Hindlimb muscle (tissue), 1 donor: ENCODE results near the gene P2RX3. TPM values are rescaled to one million over a fixed set of nuclear protein-coding genes. Genes with fewer than 3 reads are reported as not detected.
"Not testable (repeated sequence)": the region's sequence is repeated elsewhere in the genome, so short reads cannot be mapped to it uniquely, and the experiment has no call there.

Experiments
- DNase-seq: peaks from one replicate; pipeline ENCODE4 v3.0.0-alpha.2; 2013
- polyA plus RNA-seq: library from polyadenylated mRNA; unstranded; fragments of 120-200 nt; gene quantifications from one replicate; pipeline ENCODE4 v1.2.1, GENCODE V29; 2013; ENCODE audit not compliant: insufficient read length

The P2RX3 gene
- polyA plus RNA-seq, 1 donor = 4.2 TPM

DNA sequence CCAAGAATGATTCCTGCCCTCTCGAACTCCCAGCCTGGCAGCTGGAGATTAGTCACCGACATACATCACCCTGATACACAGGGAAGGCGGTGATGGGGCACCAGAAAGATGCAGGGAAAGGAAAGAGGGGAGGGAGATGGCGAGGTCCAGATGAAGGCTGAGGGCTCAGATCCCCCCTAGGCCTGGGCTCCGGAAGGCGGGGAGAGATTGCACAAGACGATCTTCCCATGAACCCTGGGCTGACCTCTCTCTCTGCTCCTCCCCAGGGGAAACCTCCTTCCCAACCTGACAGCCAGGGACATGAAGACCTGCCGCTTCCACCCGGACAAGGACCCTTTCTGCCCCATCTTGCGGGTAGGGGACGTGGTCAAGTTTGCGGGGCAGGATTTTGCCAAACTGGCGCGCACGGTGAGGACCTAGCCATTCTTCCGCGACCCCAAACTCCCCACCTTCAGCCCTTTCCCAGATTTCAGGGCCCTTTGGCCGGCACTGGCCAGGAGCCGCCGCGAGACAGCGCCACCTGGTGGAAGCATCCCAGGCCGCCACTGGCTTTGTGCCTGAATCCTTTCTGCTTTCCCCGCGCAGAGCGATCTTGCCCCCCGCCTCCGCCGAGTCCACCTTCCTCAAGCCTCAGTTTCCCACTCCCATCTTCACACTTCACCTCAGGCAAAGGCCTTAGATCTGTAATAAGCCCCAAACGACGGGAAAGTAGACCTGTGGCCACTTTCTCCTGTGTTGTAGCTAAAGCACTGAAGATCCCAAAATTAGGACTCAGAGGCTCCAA lies 11.5 kb downstream of the P2RX3 start:
- peak; percentile 60 for DNase-seq

DNA sequence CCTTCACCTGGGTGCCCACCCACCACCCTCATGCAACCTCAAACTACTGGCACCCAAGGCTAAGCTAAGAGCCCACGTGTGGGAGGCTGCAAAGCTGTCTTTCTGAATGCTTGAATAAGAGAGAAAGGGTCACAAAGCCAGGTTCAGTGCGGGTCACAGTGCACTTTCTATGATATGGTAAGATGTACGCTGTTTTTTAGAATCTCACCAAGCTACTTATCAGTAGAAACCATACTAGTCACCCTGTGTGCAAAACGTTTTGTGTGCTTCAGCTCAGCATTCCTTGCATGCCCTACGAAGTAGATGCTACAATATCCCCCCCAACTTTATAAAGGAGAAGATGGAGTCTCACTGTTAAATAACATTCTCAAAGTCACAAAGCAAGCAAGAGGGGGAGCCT lies 14.9 kb downstream of the P2RX3 start:
- DNase-seq = no peak

DNA sequence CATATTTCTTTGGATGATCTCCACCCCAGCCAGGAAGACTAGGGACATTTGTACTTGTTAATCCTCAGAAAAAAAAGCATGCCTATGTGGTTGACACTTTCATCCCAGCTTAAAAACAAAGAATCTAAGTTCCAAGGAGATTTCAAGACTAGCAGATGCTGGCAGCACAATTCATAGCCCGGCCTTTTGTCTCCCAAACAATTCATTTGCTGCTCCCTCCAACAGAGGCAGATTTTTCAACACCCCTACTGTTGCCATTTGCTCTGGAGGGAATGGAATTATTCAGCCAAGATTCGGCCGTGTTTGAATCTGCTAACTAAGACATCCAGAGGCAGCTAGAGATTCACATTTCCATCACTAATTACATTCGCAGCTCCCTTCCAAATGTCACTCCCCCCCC lies 15.3 kb downstream of the P2RX3 start:
- DNase-seq = no peak

DNA sequence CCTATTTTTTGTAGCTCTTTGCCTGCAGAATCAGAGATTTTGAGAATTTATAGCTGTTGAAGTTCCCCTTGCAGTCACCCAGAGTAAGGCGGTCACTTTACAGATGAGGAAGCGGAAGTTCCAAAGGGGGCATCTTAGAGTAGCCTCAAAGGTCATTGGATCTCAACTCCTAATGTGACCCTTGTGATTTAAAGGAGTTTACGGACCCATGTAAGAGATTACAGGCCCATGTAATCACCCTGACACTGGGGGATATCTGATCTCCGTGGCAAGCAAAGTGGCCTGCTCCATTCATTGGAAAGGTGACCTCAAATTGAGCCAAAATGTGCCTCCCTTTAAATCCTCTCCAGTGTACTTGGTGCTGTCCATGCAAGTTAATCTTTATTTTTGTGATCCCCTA lies 15.7 kb downstream of the P2RX3 start:
- DNase-seq = no peak

DNA sequence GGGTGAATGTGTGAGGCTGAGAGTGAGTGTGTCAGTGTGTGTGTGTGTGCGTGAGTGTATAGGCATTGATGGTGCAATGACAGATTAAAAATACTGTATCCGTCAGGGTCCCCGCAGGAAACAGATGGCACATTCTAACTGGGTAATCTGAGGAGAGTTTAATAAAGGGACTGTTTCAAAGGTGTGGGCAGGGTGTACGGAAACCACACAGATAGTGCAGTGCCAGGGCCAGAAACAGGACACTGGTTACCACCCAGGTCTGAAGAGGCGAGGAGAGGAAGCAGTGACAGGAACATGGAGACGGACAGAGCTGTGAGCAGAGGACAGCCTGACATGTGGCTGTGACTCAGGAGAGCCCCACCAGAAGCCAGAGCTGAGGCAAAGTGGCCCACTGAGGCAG lies 16.5 kb downstream of the P2RX3 start:
- DNase-seq = no peak

DNA sequence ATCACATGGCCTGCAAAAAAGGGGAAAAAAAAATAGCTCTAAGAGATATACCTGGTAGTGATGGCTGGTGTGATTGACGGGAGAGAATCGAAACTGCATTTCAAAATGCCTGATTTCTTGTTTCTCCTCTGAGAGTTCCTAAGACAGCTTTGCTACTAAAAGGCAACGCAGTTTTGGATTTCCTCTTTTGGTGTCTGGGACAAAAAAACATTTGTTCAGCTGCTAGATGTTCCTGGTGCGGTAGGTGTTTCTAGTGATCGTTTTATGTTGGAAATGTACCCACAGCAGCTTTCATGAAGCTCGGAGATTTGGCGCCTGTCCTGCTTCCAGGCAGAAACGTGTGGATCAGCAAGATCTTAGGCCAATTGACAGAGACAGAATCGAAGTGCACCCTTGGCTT lies 18.1 kb downstream of the P2RX3 start:
- no peak for DNase-seq

DNA sequence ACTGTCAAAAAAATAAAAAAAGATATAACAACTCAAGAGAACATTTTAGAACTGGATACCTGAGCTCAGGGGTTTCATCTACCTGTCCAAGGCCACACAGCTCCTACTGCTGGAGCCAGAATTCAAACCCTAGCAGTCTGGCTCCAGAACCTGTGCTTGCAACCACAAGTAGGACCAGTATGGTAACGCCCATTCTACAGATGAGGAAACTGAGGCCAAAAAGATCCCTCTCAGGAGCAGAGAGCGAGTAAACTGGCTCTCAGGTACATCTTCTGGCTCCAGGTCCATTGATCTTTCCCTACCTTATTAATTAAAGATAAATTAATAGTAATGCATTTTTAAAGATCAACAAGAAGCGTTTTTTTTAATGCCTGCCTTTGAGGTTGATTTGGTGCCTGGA lies 19.2 kb downstream of the P2RX3 start:
- DNase-seq = no peak

DNA sequence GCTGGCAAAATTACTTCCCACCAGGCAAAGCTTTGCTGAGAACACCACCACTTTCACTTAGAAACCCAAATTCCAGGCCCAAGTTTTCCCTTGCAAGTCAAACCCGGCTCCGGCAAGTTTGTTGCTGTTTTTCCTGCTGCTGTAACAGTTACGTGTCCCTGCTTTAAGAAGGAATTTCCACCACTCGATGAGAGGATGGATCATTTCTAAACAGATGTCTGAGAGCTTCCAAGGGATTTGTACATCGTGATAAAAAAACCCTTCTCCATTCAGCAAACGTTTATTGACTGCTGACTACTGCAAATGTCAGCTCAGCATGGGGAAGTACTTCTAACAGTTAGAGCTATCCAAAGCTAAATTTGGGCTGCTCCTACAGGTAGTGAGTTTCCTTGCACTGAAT lies 19.7 kb downstream of the P2RX3 start:
- DNase-seq = peak; percentile 34

DNA sequence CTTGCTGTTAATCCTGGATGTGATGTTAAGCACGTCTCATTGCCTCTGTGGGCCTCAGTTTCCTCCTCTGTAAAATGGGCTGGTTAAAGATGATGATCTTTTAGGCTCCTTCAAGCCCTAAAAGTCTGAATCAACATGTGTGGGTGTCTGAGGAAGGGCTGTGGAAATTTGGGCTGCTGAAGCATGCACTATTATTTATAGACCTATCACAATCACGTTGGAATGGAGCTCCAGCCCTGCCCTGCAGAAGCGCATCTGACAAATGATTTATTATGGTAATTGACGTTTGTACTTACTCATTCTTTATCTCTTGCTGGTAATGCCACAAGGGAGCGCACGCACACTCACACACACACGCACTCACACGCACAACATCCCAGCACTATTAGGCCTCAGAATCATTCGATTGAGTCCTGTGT lies 20.4 kb downstream of the P2RX3 start:
- DNase-seq = no peak

DNA sequence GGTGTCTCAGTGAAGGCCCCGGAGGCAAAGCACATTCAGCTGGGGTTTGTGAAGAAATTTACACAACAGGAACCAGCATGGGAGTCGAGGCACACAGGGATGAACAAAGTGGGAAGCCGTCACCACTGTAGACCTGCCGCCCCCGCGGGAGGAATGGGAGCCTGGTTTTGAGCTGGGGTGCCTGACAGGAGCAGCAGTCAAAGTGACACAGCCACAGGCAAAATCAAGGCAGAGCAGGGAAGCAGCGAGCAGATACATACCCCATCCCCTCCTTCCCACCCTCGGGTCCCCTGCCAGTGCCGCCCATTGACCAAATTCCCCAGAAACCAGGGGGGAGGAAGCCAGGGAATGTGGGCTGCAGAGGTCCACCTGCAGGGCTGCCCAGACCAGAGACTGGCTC lies 20.8 kb downstream of the P2RX3 start:
- no peak for DNase-seq

DNA sequence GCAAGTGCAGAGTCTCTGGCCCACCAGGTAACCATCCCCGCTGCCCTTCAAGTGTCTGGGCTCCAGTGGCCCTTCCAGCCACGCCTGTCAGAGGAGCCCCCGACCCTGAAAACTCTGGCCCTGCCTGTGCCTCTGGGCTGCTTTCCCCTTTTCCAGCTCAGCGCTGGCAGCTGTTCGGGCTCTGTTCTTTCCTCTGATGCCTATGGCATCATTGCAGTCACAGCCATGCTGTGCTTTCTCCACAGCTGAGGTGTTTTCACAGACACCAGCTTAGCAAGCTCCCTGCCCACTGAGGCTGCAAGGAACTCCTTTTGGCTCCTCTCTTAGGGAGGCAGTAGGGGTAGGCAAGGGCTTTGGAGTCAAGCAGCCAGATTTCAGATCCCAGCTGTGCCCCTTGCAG lies 21.2 kb downstream of the P2RX3 start:
- no peak for DNase-seq

DNA sequence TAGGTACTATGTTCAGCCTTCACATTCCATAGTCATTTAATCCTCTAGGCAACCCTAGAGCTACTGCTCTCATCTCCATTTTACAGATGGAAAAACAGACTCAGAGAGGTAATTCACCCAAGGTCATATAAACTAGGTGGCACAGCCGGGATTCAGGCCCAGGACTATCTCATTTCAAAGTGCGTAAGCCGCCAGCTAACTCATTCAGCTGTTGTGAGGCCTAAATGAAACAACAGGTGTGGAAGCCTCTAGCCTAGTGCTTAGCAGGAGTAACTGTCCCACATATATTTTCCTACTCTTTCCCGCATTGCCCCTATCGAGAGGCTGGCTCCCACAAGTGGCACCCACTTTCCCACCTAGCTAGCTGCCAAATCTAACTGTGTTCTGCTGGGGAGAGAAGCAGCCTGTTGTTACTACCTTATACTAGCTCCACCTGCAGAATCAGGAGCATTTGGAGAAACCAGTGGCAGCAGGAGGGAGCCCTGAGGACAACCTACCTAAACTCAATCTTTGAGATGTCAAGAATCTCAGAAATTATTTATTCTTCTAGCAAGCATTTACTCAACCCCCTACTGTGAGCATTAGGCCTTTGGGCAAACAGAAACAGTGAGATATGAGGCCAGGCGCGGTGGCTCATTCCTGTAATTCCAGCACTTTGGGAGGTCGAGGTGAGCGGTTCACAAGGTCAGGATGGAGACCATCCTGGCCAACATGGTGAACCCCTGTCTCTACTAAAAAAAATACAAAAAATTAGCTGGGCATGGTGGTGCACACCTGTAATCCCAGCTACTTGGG lies 21.9 kb downstream of the P2RX3 start:
- DNase-seq = no peak

DNA sequence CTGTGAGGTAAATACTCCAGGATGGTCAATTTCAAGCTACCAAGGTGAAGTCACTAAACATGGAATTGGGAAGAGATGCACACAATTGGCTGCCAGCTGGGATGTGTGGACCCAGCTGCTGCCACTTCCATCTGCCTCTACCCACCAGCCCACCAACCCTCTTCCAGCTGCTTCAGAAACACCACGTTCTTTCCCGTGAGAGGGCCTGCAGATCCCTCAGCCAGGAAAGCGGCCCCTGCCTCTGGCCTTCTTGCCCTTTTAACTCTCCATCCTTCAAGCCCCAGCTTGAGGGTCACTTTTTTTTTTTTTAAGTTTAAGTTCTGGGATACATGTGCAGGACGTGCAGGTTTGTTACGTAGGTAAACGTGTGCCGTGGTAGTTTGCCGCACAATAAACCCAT lies 22.8 kb downstream of the P2RX3 start:
- no peak for DNase-seq

DNA sequence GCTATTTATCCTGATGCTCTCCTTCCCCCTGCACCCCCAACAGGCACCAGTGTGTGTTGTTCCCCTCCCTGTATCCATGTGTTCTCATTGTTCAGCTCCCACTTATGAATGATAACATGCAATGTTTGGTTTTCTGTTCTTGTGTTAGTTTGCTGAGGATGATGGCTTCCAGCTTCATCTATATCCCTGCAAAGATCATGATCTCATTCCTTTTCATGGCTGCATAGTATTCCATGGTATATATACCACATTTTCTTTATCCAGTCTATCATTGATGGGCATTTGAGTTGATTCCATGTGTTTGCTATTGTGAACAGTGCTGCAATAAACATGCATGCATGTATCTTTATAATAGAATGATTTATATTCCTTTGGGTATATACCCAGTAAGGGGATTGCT lies 23.3 kb downstream of the P2RX3 start:
- not testable (repeated sequence) for DNase-seq

DNA sequence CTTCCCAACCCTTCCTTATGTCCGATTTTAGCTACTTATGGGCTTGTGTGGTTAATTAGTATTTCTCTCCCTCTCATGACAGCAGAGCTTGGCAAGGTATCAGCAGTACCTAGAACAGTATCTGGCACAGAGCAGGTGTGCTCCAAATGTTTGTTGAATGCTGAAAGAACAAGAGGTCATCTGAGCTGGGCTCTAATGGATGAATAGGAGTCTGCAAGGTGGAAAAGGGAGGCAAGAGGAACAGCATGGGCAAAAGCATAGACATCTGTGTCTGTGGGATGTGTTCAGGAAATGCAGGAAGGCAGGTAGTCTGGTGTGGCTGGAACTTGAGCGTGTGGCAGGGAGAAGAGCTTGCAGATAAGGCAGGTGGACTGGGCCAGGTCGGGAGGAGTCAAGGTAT lies 23.8 kb downstream of the P2RX3 start:
- DNase-seq = no peak

DNA sequence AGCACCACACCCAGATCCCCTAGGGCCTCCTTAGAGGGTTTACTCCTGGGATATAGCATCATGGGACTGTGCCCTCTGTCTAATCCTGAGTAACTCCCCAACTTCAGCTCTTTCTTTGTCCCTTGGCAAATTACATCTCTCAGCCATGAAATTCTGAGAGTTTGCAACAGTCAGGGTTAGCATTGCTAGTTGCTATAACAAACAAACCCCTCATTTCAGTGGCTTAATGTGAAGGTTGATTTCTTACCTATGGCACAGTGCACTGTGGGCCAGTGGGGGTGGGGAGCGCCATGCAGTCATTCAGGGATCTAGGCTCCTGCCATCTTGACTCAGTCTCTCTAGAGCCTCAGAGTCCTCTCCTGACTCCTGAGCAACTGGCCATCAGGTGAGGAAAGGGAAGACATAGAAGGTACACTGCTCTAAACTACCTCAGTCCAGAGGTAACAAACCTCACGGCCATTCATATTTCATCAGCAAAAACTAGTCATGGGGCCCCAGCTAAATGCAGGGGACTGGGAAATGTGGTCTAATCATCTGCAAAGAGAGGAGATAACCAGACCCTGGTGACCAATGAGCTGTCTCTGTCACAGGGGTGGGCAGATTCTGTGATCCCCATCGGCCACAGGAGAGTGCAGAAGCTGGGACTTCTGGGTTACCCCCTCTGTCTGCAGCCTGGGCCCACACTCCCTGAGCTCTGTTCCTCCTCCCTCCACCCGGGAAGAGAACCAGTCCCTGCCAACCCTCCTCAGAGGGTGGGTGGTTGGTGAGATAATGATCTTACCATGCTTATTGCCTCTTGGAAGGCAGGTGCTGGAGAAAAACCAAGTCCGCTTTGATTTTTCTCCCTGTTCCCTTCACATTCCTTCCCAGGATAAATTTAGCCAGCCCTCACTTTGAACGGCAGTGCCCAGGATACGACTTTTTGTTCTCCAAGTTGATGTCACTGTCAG lies 25.3 kb downstream of the P2RX3 start:
- no peak for DNase-seq

DNA sequence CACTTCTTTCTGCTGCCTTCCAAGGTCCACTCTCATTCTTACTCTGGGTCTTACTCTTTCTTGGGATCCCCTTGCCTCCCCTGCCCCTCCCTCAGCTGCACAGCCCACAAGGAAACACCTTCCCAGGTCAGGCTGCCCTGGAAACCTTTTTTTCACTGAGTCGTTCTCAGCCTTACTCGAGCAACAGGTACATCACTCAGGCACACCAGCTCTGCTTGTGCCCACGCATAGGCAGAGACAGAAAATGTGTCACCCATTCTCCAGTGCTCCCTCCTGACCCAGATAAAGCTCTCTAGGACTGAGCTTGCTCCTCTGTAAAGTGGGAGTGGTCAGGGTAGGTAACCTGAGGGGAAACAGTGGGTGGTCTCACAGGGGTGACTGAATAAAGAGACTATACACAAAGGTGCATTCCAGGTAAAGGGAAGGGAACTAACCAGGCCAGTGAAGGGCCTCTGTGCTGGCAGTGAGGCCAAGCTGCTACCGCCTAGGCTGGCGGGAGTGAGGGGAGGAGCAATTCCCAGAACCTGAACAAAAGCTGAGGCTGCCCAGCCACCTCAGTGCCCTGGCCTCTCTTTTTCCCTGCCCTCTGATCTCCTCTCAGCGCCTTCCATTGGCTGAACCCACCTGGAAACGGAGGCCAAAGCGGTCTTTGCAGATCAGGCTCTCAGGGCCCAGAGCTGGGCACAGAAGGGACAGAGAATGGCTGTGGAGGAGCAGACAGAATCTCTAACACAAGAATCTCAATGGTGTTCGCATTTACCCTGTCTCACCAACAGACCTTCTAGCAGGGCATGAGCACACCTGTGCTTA lies 26.9 kb downstream of the P2RX3 start:
- DNase-seq = no peak

DNA sequence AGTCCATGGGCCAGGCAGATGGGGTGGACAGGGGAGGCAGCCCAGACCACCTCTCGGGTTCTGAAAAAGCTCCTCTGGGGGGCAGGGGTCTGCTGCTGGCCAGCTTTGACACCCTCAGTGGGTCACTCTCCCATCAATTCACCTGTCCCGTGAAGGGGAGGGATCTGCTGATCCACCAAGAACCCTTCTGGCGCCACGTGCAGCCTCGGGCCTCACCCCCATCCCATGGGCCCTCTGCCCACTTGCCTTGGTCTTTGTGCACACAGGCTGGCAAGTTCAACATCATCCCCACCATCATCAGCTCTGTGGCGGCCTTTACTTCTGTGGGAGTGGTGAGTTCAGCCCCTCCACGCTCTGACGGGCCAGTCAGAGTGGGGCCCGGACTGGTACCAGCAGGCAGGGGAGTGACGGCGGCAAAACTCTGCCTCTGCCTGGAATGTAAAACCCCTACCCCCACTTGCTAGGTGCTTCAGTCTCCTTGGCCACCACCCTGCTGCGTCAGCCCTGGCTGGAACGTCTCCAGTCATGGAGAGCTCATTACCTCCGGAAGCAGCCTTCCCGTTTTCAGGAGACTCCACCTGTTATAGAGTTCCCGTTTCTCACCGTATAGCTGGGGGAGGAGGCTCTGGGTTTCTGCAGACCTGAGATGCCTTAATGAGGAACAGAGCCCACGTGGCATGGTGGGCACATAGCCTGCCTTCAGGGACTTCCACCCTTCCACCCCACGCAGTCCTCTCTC lies 30.1 kb downstream of the P2RX3 start:
- DNase-seq = no peak

DNA sequence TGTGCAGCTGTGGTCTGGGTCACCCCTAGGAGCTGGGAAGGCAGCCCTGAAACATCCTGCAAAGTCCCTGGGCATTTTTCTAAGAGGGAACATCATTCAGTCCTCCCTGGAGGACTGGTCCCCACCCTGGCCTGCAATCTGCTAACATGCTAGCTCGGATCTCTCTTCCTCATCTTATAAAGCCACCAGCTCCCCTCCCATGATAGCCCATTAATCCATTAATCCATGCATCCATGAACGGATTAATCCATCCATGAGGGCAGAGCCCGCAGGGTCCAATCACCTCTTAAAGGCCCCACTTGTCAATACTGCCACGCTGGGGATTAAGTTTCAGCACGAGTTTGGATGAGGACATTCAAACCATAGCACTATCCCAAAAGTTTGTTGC lies 30.7 kb downstream of the P2RX3 start:
- DNase-seq = no peak

DNA sequence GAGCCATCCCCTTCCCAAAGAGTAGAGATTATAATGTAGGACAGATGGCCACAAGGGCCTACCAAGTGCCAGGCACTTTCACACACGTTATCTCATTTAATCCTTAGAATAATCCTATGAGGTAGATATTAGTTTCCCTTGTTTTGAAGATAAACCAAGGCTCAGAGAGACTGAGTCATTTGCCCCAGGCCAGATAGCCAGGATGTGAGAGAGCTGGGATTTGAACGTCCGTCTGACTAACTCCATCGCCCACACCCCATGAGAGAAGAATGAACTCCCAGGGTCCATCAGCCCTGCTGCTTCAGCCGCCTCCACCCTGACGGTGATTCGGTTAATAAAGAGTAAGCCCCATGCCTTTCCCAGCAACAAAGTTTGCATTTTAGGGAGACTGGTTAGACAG lies 32.1 kb downstream of the P2RX3 start:
- DNase-seq = no peak

DNA sequence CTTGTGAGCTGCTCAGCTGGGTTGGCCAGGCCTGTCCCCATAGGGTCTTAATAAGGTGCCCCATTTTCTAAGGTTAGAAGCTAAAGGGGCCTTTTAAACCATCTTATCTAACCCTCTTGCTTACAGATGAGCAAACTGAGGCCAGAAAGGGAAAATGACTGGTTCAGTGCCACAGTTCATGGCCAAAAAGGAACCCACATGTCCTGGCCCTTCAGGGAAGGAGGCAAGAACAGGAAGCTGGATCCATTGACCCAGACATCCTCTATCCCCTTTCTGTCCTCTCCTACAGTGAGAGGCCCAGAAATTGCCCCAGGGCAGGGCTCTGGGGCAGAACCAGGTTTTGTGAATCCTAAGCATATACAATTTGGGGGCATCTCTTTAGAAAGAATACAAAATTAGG lies 32.8 kb downstream of the P2RX3 start:
- DNase-seq = no peak
